ENCODE data around the gene GLG1.
"Not testable (repeated sequence)": the region's sequence is repeated elsewhere in the genome, so short reads cannot be mapped to it uniquely, and the experiment has no call there.

GLG1 gene

DNA sequence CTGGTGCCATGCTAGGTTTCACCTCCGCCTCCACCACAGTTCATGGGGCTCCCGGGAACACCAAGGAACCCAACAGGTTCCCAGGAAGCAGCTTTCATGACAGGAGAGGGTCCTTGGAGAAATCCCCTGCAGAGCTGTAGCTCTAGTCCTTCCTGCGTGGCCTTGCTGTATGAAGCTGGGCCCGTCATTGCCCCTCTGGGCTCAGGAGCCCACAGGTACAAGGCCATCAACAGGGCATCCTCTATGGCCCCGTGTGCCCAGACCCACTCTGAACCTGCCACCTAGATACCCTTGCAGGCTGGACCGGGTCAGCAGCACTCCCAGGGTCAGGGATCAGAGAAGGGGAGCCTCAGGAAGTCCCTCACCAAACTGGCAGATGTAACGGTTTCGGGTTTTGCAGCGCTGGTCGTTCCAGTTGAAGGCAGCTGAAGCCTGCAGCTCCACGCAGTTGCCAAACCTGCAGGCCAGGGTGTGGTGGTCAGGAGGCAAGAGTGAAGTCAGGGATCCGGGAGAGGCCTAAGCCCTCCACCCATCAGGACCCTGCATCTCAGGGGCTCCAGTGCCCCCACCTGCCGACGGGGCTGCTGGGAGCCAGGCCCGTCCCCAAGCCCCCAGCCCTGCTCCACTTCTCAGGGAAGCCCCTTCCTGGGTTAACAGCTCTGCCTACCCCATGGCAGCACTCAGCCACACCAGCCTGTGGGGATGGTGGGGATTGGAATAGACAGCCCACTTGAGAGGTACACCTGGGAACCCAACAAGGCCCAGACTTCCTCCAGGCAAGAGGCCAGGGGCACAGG, 197.5 kb downstream of the GLG1 start:
- DNase-seq (ENCODE audit: low read depth) = not testable (repeated sequence)

DNA sequence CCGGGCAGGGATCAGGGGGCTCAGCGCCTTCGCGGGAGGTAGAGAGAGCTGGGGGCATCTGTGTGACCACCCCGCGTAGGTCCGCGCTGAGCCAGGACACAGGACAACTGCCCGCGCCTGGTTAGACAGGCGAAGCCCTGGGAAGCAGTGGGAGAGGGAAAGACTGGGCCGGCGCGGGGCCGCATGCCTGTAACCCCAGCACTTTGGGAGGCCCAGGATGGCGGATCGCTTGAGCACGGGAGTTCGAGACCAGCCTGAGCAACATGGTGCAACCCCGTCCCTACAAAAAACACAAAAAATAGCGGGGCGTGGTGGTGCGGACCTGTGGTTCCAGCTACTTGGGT, 199.6 kb downstream of the GLG1 start:
- DNase-seq (ENCODE audit: low read depth) = not testable (repeated sequence)

DNA sequence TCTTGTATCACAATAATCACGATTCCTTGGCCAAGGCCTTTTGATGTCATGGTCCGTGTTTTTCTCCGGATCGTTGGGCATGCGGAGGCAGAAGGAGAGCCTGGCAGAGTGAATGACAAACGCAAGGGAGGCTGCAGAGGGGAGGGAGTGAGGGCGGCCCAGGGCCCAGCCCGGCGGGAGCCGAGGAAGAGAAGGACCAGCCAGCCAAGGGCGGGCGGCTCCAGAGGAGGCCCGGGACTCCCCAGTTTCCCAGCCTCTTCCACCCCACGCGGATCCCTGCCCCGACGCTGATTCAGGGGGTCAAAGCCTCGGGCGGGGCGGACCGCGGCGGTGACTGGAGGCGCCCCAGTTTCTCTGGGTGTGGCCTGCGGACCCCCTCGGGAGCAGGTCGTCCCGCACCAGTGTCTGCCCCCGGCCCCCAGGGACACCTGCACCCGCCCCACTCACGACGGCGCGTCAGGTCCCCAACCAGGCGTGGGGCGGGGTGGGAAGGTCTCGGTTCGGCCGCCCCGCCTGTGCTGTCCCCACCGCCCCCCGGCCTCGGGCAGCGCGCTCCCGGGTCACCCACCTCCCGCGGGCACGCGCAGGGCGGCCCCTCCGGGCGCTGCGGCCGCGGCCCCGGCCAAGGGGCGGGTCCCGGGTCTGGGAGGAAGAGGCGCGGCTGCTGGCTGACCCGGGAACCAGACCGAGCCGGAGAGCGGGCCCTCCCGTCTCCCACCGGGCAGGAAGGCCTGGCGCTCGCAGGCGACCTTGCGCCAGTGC, 200.1 kb downstream of the GLG1 start:
- not testable (repeated sequence) for DNase-seq (ENCODE audit: low read depth)

DNA sequence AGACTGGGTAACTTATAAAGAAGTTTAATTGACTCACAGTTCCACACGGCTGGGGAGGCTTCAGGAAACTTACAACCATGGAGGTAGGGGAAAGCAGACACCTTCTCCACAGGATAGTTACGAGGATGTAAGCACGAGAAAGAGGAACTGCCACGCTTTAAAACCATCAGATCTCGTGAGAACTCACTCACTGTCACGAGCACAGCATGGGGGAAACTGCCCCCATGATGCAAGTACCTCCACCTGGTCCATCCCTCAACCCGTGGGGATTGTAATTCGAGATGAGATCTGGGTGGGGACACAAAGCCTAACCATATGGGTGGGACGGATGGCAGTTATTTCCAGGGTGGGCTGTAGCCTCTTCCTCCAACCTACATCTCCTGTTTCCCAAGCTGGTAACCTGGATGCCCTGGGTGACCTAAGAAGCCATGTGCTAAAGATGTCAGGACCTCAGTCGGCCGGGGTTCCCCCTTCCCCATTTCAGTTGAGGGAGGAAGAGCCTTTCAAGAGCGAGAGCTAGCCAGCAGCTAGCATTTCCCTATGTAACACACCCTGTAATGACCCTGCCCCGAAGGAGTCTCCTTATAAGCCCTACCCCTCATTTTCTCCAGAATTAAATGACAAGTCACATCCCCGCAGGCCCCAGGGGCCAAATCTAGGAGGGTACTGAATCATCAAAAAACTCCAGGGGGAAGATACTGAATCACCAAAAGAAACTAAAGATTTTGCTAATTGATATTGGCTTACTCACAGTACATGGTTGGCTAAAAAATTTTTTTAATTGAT, 202.6 kb downstream of the GLG1 start:
- not testable (repeated sequence) for DNase-seq (ENCODE audit: low read depth)

DNA sequence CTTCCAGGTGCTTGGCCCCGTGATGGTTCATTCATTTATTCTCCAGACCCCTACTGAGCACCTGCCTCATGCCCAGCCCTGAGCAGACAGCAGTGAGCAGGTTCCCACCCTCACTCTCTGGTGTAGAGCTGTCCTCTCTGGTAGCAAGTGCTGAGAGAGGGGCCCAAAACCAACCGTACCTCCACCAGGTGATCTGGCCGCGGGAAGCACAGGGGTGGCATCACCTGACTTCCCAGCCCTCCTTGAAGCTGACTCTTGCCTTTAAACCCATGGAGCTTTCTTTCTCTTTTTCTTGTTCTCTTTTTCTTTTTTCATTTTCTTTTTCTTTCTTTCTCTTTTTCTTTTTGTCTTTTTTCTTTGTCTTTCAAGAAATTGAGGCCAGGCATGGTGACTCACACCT, 206.7 kb downstream of the GLG1 start:
- DNase-seq (ENCODE audit: low read depth) = not testable (repeated sequence)

DNA sequence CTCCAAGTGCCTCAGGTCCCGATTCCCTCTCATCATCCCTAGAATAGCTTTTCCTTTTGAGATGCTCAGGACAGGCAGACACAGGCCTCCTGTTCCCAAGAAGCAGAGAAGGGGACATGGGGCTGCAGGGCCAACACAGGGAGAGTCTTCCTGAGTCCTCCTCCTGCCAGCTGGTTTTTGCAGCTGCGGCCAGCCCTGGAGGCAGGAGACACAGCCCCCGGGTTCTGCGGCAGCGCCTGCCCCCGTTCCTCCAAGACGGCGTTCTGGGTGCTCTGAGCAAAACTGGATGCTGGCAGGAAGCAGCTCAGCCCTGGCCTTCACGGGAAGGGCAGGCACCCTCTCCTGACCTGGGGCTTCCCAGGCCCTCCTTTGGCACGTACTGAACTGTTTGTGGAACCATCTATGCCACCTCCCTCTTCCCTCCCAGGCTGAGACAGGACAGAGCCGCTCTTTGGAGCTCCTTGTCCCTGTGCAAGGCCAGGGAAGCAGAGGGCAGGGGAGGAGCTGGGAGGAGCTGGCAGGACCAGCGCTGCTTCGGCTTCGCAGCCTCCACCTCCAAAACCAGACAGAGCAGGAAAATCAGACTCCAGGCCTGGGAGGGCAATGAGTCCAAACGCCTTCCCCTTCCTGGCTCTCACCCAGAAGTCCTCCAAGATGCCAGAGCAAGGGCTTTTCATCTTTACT, 208.6 kb downstream of the GLG1 start:
- DNase-seq (ENCODE audit: low read depth) = not testable (repeated sequence)
